Suprapubic skin (tissue), 4 donors: Measurements from ENCODE around the gene DKKL1.

Experiments used
- POLR2A ChIP-seq, 2 donors: fragments of 450-650 bp; IDR thresholded peaks; one replicate each; pipeline ENCODE4 v1.6.1; 2017; ENCODE audit warnings: antibody characterized with exemption in 2 of 2, mild to moderate bottlenecking in 2 of 2, moderate library complexity in 2 of 2
- POLR2AphosphoS5 ChIP-seq, 3 donors: sonication (generic); formaldehyde crosslinking; IDR thresholded peaks; one replicate each; pipeline ENCODE4 v1.6.1; 2017; ENCODE audit warnings: antibody characterized with exemption in 3 of 3
- TF ChIP-seq, protein P1 (sequence below), 2 donors: fragments of 200-600 bp in 1 of 2; fragments of 450-650 bp in 1 of 2; sonication (generic) in 1 of 2; IDR thresholded peaks; one replicate each; pipeline ENCODE4 v1.5.1; 2016 to 2019; ENCODE audit warnings: antibody characterized with exemption in 2 of 2, mild to moderate bottlenecking in 1 of 2, moderate library complexity in 1 of 2

DNA sequence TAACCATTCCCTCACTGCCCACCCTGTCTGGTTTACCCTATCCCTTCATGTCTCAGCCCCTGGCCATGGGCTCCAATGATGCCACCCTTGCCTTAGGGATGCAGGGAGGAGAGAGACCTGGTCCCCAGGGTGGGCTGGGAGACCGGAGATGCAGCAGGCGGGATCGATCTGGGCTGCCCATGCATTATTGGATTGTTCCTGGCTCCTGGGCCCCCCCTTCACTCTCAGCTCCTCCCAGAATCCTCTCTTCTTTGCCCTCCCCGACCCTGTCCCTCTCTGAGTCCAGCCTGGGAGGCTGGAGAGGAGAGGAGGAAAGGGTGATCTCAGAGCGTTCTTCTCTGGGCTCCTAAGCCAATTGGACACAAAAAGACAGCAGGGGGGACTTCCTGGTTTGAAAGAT is 30.2 kb downstream of the DKKL1 start:
- TF ChIP-seq, protein P1, sequence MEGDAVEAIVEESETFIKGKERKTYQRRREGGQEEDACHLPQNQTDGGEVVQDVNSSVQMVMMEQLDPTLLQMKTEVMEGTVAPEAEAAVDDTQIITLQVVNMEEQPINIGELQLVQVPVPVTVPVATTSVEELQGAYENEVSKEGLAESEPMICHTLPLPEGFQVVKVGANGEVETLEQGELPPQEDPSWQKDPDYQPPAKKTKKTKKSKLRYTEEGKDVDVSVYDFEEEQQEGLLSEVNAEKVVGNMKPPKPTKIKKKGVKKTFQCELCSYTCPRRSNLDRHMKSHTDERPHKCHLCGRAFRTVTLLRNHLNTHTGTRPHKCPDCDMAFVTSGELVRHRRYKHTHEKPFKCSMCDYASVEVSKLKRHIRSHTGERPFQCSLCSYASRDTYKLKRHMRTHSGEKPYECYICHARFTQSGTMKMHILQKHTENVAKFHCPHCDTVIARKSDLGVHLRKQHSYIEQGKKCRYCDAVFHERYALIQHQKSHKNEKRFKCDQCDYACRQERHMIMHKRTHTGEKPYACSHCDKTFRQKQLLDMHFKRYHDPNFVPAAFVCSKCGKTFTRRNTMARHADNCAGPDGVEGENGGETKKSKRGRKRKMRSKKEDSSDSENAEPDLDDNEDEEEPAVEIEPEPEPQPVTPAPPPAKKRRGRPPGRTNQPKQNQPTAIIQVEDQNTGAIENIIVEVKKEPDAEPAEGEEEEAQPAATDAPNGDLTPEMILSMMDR (IDR thresholded peaks at IDR 0.05): no peak
- no peak for TF ChIP-seq POLR2AphosphoS5 (IDR thresholded peaks at IDR 0.05)
- TF ChIP-seq POLR2A (IDR thresholded peaks at IDR 0.05): no peak
